Measurements from ENCODE around the gene RNF32.

RNF32 gene

GRCh38 chr7:156640257-156640948 is at the start of gene RNF32:
Gene RNF32, plus strand, starts transcription at chr7:156640774. Its CDS starts 3,104 bp downstream, at chr7:156643878.
- peak; percentile 84 for DNase-seq

DNA sequence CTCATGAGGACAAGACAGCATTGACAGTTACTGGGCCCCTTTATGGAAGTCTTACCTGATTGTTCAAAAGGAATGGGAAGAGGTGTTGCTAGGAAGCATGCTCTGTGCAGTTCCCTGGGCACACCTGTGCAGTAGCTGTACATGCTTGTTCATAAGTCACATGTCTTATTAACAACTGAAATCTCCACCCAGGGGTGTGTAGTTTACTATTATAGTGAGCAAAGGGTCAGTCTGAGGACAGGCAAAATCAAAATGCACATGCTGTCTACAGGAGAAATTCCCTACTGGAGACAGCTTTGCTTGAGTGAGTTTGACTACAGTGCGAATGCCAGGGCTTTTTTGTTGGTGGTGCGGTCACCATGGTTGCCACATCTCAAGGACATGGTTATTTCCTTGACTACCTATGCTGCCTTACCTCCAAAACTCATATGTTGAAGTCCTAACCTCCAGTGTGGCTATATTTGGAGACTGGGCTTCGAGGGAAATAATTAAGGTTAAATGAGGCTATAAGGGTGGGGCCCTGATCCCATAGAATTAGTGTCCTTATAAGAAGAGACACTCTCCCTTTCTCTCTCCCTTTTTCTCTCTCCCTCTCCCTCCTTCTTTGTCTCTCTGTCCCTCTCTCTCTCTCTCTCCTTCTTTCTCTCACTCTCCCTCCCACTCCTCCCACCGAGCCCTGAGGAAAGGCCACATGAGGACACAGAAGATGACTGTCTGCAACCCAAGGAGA is 48.3 kb upstream of the RNF32 start:
- no peak for DNase-seq

DNA sequence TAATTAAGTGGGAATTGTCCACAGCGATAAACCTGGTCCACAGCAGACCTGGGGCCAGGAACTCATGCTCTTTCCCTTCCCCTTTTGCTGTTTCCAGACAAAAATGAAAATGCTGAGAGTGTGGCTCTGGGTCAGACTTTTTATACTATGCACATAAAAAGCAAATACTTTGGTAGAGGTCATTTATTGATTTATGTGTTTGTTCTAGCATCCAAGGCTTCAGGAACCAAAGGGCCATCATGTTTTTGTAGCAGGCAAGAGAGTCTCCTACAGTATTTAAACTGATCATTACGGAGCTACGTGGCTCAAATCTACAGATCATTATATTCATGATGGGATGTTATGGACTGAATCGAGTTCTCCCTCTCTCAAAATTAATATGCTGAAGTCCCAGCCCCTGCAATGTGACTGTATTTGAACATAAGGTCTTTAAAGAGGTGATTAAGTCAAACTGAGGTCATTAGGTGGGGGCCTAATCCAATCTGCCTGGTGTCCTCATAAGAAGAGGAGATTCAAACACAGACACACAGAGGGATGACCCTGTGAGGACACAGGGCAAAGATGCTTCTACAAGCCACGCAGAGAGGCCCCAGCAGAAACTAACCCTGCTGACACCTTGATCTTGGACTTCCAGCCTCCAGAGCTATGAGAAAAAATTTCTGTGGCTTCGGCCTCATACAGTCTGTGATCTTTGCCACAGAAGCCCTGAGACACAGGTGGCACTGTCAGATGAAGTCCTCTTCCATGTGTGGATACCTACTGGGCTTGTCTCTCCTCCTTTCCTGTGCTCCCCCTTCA is 46.1 kb upstream of the RNF32 start:
- DNase-seq = no peak

DNA sequence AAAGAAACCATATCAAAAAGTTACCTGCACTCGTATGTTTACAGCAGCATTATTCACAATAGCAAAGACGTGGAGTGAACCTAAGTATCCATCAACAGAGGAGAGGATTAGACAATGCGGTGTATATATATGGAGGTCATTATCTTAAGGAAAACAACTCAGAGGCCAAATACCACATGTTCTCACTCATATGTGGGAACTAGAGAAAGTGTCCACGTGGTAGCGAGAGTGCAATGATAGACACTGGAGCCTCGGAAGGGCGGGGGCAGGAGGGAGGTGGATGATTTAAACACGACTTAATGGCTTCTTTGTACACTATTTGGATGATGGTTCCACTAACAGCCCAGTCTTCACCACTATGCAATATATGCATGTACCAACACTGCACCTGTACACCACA is 40.1 kb upstream of the RNF32 start:
- no peak for DNase-seq

DNA sequence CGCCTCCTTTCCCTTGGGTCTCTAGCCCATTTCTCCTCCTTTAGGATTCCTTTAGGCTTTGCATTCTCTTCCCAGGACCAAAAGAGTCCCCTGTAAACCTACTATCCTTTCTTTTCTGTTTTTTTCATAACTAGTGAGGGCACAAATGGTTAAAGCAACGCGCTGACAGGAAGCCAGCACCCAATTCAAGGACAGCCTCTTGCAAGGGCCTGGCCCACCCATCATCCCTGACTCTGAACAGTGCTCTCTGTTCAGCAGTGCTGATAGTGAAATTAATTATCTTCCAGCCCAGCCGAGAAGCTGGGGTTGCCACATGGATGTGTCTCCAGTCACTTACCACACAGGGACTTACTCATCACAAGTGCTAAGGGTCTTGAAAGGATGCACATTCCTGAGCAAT is 38.3 kb upstream of the RNF32 start:
- DNase-seq = no peak

DNA sequence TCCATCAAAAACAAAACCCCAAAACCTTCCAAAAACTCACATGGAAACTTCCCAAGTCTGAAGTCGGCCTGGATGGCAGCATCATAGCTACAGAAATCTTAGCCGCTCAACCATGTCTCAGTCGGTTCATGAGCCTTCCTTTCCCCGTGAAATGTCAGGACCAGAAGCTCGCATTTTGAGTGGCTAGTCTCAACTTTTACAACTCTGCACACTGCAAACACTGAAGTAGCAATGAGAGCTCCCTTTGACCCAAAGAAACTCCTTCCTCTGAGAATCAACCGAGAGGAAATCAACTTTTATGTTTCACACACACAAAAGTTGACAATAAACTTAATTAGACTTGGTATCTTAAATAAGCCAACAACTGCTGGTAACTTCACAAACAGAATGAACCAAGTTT is 37.6 kb upstream of the RNF32 start:
- no peak for DNase-seq

DNA sequence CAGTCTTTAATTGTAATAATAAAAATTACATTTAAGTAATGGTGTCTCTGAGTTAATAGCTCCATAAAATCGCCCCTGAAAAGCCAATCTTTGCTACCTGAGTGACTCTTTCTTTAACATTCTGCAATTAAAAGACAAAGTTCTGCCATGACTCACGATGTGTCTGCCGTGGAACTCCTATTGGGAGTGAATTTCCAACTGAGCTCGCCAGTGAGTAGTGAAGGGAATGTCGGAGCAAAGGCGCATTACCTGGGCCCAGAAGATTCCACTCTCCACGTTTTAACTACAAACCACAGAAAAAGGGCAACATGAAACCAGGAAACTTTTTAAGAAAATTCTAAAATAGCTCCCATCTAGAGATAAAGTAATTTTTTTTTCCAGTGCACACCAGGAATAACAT is 36.9 kb upstream of the RNF32 start:
- DNase-seq = no peak

- DNase-seq = no peak
These were observed 36.3 kb upstream of the RNF32 start for GRCh38 chr7:156604311-156604710.

DNA sequence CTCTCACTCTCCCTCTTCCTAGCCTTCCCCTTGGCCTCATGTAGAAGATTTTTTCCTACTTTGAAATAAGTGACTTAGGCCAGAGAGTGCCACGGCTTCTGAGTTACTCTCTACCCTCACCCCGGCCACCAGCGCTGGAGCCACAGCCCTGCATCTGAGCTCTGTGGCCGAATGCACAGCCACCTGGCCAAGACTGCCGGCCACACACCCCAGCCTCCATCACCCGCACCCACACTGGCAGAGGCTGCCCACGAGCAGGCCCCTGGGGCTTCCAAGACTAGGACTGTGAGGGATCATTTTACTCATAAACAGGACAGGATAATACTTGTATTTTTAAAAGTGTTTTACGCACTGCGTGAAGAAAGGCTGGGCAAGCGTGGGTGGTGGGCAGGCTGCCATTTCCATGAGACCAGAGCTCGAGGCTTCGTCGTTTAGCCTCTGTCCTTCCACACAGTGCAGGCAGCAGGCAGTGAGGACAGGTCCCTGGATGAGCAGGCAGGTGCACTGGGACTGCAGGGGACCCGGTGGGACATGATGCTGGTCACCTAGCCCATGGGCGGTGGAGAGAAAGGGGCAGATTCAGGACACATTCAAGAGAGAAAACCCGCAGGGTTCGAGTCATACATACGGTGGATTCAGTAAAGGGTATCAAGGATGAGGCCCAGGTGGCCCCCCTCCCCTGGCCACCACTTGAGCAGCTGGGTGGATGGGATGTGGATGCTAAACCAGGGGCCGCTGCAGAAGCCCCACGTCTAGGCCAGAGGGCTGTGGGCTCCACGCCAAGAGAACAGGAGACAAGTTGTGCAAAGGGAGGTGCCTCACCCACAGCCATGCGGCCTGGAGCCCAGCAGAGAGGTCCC is 35.5 kb upstream of the RNF32 start:
- DNase-seq = no peak

- DNase-seq = no peak
These were observed 34.4 kb upstream of the RNF32 start for GRCh38 chr7:156606135-156606534.

DNA sequence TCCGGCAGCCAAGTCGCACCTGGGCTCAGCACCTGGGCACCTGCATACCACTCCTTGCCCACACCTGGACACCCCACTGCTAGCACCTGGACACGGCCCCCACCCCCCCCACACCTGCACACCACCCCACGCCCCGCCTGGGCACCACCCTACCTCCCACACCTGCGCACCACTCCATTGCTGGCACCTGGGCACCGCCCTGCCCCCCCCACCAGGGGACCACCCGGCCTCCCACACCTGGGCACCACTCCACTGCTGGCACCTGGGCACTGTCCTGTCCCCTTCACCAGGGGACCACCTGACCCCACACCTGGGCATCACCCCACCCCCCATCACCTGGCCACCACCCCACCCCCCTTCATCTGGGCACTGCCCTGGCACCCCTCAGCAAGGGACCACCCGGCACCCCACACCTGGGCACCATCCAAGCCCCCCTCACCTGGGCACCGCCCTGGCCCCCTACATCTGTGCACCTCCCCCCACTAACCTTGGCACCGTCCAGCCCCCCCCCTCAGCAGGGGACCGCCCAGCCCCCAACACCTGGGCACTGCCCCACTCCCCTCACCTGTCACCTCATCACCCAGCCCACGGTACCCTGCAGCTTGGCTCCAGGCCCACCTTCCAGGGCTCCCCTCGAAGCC is 33.8 kb upstream of the RNF32 start:
- no peak for DNase-seq

DNA sequence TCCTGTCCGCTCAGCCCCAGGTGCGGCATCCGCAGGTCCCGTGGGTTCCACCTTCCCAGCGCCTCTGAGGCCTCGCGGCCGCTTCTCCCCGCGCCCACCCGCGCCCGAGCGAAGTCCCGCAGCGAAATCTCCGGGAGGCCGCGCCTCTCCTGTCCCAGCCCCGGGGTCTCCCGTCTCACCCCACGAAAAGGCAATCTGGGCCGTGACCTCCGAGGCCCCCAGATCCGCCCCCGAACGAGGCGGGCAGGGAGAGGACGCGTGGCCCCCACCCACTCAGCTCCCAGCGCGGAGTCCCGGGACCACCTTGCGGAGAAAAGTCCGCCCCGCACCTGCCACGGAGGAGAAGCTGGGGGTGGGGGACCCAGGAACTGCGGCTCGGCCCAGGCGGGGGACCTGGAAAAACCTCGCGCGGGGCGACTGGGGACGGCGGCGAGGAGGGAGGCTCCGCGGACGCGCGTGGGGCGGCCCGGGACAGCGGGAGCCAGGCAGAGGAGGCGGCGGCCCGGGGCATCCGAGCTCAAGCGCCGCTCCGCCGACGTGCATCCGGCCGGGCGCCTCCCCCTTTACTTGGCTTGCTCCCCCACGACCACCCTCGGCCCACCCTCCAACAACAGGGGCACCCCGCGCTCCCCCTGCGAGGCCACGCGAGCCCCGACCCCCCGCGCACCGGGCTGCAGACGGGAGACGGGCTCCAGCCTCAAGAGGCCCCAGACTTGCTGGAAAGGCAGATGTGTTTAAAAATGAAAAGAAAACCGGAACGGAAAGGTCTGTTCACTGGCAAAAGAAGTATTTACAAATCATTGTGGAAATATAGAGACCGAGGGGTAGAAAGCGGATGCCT is 33.0 kb upstream of the RNF32 start:
- no peak for DNase-seq

GRCh38 chr7:156608173-156608478 is 32.4 kb upstream of the RNF32 start:
- no peak for DNase-seq

GRCh38 chr7:156609010-156609877 is 31.3 kb upstream of the RNF32 start:
- DNase-seq = no peak

GRCh38 chr7:156610130-156610529 is 30.4 kb upstream of the RNF32 start:
- DNase-seq = no peak

DNA sequence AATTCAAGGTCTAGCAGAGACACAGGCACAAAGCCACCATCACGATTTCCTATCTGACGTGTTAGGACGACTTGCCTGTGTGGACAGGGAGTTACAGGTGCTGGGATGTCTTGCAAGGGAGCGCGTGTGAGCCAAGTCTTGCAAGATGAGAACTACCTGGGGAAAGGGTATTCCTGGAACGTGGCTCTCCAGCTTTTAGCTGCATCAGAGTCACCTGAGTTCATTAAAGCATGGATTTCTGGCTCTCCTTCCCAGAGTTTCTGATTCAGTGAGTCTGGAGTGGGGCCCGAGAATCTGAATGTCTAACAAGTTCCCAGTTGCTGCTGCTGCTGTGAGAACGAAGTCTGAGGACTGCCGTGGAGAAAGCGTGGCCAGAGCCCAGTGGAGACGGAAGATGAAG is 30.0 kb upstream of the RNF32 start:
- no peak for DNase-seq

GRCh38 chr7:156611014-156612010 is 29.3 kb upstream of the RNF32 start:
- no peak for DNase-seq

- no peak for DNase-seq
These were observed 27.6 kb upstream of the RNF32 start for GRCh38 chr7:156612930-156613329.
